Activated CD8-positive, alpha-beta memory T cell treated with anti-CD3 and anti-CD28 coated beads for 4 hours (primary cell): ENCODE measurements around the gene KLK5.
"Not testable (repeated sequence)": the region's sequence is repeated elsewhere in the genome, so short reads cannot be mapped to it uniquely, and the experiment has no call there.

Experiments
- DNase-seq, 2 donors: peaks; one replicate each; pipeline ENCODE4 v3.0.0-alpha.2; 2020; ENCODE audit warnings: low read depth in 2 of 2

Gene KLK5

DNA sequence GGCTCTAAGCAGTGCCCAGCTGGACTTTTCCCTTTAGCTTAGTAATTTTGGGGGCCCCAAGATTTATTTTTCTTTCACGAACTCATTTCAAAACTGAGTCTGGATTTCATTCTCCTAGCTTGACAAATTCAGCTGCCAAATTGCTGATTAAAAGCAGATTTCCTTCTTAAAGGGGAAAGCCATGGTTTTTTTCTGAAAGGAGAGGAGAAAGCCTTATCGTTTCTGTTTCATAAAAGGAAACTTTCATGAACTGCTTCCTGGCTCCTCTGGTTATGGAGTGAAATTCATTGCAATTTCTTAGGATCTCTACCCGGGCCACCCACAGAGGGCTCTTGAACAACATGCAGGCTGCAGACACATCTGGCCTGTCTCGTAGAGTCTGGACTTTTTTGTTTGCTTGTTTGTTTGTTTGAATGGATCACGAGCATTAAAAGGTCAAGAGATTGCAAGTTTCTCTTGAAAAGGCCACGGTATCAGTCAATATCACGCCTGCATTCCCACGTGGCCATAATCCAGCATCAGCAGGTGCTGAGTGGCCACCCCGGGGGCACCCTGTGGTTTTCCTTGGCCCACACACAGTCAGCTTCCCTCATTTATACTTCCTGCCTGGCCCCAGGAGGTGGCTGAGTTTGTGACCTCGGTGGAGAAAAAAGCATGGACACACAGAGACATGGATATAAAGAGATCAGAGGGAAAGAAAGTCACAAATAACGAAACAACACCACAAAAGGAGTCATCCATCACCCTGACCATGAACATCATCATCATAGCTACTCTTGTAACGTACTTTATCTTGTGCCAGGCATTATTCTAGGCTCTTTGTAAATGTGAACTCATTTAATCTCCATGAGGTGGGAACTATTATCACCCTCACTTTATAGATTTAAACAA is 31.2 kb downstream of the KLK5 start:
- DNase-seq, result no peak

DNA sequence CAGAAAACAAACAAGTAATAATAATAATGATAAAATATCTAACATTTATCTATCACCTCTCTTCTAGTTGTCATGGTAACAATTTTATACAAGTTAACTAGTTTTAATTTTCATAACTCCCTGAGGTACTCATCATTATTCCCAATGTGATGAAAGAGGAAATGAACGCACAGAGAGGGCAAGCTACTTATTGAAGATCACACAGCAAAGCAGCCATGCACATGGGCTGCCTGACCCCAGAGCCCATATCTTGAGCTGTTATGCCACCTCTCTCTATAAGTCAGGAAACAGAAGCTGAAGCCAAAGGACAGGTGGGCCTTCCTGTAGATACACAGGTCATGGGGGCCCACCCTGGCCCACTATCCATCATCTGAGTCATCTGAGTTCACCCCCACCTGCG is 36.8 kb downstream of the KLK5 start:
- no peak for DNase-seq

DNA sequence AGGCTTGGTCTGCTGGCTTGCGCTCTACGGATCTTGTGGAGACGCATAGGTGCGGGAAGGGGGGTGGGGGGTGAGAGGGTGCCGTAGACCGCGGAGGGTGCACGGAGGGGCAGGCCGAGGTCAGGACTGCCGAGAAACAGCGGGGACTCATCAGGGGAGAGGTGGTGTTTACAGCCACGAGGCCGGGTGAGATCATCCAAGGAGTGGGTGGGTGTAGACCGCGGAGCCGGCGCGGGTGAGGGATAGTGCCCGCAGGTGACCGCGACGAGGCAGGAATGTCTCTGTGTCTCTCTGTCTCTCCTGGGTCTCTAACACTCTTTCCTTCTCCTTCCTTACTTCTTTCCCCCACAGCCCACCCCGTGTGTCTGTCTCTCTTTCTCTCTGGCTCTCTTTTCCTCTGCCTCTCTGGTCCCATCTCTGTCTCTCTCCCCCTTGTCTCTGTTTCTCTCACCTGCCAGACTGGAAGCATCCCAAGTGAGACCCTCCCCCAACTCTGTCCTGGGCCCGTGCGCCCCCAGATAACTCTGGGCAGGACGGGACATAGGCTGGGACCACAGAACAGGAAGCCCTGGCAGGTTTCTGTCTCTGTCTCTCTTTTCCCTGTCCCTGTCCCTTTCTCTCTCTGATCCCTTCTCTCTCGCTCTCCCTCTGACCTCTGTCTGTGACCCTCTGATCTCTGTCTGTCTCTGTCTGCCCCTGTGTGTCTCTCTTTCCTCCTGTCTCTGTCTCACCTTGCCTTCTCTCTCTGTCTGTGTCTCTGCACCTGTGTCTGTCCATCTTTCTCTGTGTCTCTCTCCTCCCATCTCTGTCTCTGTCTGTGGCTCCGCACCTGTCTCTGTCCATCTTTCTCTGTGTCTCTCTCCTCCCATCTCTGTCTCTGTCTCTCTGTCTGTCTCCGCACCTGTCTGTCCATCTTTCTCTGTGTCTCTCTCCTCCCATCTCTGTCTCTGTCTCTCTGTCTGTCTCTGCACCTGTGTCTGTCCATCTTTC is 39.8 kb downstream of the KLK5 start:
- no peak for DNase-seq

DNA sequence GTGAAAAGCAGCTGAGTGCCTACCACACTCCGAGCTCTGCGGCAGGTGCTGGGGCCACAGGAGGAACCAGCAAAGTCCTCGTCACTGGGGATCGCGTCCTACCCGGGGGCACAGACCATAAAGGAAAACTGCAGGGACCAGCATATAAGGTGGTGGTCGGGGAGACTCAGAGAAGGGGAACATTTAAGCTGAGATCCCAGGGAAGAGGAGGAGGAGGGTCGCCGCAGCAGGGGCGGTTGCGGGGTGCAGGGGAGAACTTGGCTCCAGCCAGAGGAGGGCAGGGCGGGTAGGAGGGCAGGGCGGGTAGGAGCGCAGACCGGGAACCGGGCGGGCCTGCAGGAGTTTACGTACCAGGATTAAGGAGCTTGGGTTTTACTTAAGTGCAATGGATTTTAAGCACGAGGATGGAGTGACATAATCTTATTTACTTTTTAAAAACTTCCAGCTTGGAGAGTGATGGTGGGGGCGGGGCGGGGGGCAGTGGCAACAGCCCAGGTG is 40.7 kb downstream of the KLK5 start:
- no peak for DNase-seq

DNA sequence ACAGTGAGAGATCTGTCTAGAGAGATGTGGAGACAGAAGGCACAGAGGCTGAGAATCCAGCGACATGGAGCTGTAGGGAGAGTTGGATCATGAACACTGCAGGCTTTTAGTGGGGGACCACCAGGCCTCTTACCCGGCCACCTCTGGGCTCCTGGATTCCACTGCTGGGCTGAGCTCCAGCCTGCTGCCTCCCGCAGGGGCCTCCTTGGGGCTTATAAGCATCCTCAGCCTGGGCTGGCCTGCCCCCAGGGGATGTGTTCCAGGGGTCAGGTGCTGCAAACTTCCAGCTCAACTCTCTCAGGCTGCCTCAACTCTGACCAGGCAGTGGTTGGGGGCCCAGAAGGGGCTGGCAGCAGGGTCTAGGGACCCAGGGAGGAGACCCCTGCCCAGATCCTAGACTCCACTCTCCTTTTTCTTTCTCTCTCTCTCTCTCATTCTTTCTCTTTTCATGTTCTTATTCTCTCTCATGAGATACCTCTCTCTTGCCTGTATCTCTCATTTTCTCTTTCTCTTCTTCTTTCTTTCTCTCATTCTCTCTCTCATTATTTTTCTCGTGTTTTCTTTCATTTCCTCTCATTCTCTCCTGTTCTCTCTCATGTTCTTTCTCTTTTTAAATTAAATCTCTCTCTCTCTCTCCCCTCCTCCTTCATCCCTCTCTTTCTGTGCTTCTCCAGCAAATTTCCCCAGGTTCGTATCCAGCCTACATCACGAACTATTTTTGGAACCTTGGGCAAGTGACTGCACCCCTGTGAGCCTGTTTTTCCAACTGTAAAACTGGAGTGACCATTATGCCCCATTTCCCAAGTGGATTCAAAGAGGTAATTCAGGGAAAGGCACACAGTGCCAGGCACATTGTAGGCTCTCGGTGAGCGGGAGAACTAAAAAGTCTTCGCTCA is 41.4 kb downstream of the KLK5 start, which contains the start of gene KLK4:
TSS of gene KLK4 (minus strand) at position 190 of the 896 bp plus-strand sequence. CDS start 657 bp downstream, outside the sequence.
- no peak for DNase-seq

DNA sequence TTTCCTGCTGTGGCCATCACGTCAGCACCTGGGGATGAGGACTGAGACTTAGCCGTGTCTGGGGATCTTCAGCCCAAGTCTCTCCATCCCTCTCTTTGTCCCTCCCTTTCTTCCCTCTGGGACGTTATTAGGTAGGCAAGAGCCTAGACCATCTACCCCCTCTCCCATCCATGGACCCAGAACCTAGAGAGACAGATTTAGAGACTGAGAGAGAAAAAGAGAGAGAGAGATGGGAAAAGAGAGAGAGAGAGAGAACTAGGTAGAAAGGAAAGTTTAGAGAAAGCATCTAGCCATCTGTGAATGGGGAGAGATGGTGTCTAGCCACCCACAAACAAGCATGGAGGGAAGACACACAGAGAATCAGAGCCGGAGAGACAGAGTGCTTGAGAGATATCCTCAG is 42.1 kb downstream of the KLK5 start:
- no peak for DNase-seq

DNA sequence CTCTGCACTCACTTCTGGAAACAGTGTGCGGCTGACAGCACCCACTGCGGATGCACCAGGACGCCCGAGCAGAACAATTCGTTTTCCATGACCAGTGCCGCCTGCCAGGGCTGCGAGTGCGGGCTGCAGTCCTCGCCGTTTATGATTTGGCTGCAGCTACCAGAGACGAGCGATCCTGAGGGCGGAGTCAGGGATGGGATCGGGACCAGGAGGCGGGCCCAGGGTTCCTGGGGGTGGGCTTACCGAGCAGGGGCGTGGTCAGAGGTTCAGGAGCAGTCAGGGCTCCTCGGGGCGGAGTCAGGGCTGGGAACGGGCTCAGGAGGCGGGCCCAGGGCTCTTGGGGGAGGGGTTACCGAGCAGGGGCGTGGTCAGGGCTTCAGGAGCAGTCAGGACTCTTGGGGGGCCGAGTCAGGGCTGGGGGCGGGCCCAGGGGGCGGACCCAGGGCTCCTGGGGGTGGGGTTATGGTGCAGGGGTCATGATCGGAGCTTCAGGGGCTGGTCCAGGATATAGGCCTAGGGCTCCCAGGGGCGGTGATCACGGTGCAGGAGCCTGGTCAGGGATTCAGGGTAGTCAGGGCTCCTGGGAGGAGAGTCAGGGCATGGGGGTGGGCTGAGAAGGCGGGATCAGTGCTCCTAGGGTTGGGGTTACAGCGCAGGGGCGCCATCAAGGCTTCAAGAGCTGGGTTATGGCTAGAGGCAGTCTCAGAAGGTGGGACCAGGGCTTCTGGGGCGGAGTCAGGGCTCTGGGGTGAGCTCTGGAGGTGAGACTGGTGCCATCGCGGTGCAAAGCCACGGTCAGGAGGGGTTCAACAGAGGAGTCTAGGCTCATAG is 43.4 kb downstream of the KLK5 start:
- no peak for DNase-seq

DNA sequence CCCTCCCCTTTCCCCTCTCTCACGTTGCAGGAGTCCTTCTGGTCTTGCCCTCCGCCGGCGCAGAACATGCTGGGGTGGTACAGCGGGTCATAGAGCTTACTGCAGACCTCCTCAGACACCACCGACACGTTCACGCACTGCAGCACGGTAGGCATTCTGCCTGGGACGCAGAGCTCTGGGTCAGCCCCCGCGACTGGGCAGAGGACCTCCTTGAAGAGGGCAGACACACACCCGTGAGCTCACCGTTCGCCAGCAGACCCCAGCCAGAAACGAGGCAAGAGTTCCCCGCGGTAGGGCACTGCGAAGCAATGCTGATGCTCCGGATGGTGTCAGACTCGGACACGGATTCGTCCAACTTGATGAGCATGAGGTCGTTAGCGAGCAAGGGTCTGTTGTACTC is 44.5 kb downstream of the KLK5 start:
- DNase-seq, result no peak

DNA sequence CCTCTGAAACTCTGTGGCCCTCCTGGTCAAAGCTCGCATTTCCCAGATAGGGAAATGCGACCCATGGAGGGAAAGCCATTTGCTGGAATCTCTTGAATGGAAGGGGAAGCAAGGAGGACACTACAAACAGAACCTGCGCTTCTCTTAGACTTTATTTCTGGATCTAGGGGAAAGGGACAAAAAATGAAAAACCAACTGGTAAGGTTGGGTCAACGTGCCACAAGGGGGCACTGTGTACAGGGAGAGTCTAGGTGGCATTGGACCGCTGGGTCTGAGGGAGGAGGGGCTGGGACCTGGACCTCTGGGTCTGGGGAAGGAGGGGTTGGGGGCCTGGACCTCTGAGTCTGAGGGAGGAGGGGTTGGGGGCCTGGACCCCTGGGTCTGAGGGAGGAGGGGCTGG is 46.6 kb downstream of the KLK5 start:
- no peak for DNase-seq

DNA sequence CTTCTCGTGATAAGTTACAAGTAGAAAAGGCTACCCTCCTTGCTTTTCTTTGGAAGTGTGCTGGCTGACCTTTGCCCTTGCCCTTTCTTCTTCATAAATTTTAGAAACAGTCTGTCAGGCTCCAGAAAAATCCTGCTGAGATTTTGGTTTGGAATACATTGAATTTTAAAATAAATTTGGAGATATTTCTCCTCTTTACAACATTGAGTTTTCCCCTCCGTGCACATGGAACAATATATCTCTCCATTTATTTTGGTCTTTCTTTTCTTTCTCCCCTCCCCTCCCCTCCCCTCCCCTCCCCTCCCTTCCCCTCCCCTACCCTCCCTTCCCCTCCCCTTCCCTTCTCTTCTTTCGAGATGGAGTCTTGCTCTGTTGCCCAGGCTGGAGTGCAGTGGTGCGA is 50.2 kb downstream of the KLK5 start:
- DNase-seq, result no peak

DNA sequence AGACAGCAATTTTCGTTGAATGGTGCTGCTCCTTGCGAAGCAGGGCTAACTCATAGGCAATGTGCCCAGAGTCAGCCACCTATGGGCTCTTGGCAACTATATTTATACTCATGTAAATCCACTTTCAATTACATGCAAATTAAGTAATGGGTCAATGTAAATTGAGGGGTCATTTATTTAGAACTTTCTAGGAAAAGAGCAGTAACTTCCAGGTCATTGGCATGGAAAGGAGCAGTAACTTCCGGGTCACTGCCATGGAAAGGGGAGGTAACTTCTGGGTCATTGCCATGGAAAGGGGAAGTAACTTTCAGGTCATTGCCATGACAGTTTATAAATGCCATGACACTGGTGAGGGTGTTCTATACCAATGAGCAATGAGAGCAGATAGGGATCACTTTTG is 53.3 kb downstream of the KLK5 start:
- no peak for DNase-seq

DNA sequence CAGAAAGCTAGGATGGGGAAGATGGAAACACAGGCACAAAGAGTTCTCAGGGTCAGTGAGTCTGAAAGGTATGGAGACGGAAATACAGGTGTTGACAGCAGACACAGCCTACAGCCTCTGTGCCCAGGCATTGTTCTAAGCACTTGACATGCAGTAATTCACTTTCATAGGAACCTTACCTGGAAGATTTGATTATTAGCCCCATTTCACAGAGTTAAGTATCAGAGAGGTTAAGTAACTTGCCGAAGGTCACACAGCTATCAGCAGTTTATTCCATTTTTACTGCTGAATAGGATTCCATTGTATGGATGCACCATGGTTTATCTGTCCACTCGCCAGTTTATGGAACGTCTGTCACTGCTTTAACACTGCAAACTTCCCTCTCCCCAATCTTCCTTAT is 54.8 kb downstream of the KLK5 start:
- DNase-seq, result no peak

DNA sequence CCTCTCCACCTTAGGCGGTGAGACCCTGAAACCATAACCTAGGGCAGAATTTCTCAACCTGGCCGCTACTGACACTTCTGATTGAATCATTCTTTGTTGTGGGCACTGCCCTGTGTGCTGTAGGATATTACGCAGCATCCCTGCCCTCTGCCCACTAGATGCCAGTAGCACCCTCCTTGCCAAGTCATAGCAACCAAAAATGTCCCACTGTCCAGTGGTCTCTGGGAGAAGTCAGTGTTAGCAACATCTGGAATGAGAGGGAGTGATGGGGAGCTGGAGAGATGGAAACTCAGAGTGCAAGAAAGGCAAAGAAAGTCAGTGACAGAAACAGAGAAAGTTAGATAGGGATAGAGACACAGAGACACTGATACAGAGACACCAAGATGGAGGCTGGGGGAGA is 55.2 kb downstream of the KLK5 start:
- DNase-seq, result no peak

DNA sequence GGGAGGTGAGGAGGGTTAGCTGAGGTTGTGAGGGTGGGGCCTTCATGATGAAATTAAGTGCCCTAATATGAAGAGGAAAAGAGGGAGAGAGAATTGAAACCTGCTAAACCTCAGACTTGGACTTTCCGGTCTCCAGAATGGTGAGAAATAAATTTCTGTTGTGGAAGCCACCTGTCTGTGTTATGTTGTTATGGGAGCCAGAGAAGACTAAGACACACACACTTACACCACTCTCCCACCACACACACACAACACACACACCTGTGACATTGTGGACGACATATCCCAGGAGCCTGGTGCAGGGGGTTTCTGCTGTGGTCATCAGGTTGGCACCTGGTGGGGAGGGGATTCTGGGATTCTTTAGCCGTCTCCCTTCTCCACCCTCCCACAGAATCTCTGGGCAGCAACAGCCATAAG is 55.6 kb downstream of the KLK5 start:
- no peak for DNase-seq

DNA sequence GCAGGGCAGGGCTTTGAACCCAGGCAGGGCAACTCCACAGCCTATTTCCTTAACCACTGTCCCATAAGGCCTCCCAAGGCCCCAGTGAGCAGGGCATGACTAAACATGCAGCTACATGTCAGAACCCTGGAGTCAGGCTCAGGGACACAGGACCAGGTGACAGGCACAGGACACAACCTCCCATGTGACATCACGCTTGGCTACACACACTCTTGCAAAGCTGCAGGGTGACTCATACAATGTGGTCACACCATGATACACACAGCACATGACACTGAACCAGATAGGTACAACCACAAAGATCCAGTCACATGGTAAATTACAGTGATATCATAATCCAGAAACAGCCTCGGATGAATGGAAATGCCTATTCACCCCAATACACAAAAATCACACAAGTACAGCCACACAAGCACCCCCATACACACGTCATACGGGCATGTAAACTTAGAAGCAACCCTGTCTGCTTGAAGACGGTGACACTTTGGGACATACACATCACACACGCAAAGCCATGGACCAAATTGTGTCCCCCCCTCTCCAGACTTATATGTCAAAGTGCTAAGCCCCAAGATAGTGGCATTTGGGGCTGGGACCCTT is 56.1 kb downstream of the KLK5 start:
- no peak for DNase-seq

DNA sequence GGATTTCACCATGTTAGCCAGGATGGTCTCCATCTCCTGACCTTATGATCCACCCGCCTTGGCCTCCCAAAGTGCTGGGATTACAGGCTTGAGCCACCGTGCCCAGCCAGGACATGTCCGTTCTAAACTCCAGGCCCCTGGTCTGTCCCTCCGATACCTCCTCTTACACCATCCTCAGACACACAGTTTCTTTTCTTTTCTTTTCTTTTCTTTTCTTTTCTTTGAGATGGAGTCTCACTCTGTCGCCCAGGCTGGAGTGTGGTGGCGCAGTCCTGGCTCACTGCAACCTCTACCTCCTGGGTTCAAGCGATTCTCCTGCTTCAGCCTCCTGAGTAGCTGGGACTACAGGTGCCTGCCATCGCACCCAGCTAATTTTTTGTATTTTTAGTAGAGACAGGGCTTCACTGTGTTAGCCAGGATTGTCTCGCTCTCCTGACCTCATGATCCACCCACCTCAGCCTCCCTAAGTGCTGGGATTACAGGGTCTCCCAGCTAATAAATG is 56.7 kb downstream of the KLK5 start:
- not testable (repeated sequence) for DNase-seq

DNA sequence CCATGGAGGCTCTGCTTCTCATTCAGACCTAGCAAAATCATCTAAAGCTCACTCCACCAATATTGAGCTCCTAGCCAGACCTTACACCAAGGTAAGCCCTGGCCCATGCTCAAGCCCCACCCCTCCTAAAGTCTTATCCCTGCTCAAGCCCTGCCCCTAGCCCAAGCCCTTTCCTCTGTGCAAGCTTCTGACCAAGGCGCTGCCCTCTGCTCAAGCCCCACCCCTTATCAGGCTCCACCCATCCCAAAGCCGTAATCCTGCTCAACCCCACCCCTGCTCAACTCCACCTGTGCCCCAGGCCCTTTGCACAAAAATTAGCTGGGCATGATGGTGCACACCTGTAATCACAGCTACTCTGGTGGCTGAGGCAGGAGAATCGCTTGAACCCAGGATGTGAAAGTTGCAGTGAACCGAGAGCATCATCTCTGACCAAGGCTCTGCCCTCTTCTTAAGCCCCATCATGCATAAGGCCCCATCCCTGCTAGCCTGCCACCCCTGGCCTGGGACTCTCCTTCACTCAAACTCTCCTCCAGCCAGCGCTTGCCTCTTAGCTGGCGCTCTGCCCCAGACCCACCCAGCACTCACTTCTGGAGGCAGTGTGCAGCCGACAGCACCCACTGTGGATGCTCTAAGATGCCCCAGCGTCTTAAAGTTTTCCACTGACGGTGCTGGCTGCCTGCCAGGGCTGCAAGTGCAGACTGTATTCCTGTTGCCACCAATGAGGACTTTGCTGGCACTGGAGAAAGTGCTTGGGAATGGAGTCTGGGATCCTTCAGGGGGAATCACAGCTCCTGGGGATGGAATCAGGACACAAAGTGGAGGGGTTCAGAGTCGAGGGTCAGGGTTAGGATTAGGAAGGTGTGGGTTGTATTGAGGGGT is 58.1 kb downstream of the KLK5 start:
- DNase-seq, result no peak
